GM18858 (cell line): ENCODE results near the gene ACAD9.

Source experiments
- ATAC-seq: cut with Tn5 transposase; IDR thresholded peaks from one replicate; pipeline ENCODE4 v1.9.1; 2021; ENCODE audit not compliant: unreplicated experiment

Gene ACAD9

GRCh38 chr3:128933213-128933921 is 53.9 kb downstream of the ACAD9 start:
- no peak for ATAC-seq

- no peak for ATAC-seq
Observed at GRCh38 chr3:128933922-128934253, 54.5 kb downstream of the ACAD9 start.

GRCh38 chr3:128935922-128936321 is 56.5 kb downstream of the ACAD9 start:
- no peak for ATAC-seq

GRCh38 chr3:128936341-128936740 is 56.9 kb downstream of the ACAD9 start:
- no peak for ATAC-seq

- no peak for ATAC-seq
Observed at GRCh38 chr3:128940252-128940651, 60.8 kb downstream of the ACAD9 start.

GRCh38 chr3:128942161-128942952 is 62.9 kb downstream of the ACAD9 start:
- ATAC-seq: no peak

- ATAC-seq: no peak
Observed at GRCh38 chr3:128945041-128945877, 65.8 kb downstream of the ACAD9 start.

- no peak for ATAC-seq
Observed at GRCh38 chr3:128945878-128946175, 66.4 kb downstream of the ACAD9 start.

- no peak for ATAC-seq
Observed at GRCh38 chr3:128946411-128946810, 67.0 kb downstream of the ACAD9 start.

- ATAC-seq: no peak
Observed at GRCh38 chr3:128949158-128949557, 69.7 kb downstream of the ACAD9 start.

GRCh38 chr3:128950223-128950938 is 71.0 kb downstream of the ACAD9 start:
- ATAC-seq: no peak

GRCh38 chr3:128956440-128956839 is 77.0 kb downstream of the ACAD9 start:
- no peak for ATAC-seq
